Measurements from ENCODE around the gene EXOC4.

The EXOC4 gene

GRCh38 chr7:133748443-133749407 is 495.8 kb downstream of the EXOC4 start:
- Mint-ChIP-seq H3K4me3 (no peak overlapping the region), H3K27me3 (no peaks in the 10 kb centered on the region), H3K4me1 (ENCODE audit: low read depth in 2 of 2) (no peaks in the 10 kb centered on the region), H3K9me3 (no peaks in the 10 kb centered on the region), H3K27ac (no peak overlapping the region), H3K36me3 (ENCODE audit: insufficient read depth) (no peaks in the 10 kb centered on the region)
- no peak for DNase-seq
- no peak for ATAC-seq (replicated peaks)

DNA sequence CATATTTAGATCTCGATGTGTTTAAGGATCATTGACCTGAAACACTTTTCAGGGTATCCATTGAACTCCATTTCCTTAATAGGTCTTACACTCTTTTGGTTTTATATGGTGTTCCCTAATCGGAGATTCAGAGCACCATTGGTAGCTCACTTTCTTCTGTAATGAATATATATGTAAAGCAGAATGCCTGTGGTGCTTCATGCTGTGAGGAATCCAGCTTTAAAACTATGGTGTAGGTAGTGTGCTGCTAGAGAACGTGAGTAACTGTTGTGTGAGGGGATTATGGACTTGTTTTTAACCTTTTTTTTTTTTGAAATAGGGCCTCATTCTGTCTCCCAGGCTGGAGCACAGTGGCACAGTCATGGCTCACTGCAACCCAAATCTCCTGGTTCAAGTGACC is 497.4 kb downstream of the EXOC4 start:
- ATAC-seq (replicated peaks): no peak

DNA sequence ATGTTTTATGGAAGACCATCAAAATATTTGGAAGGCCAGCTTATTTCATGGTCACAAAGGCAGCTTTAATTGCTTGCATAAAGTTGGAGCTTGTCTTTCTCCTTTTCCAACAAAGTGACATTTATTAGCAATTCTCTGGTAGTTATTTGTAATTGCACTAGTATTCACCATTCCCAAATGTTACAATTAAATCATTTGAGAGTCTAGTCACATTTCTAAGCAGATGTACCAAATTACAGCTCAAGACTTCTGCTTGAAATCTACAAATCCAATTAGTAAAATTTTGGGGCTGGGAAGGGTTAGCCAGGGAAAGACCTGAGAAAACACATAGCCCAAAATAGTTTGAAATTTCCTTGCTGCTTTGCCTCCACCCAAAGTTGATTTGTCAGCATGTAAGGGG is 498.2 kb downstream of the EXOC4 start:
- DNase-seq (no peak), ATAC-seq (replicated peaks) (no peak)
- no peak overlapping the region for H3K27ac Mint-ChIP-seq
- H3K9me3 Mint-ChIP-seq: no peaks in the 10 kb centered on the region
- no peaks in the 10 kb centered on the region for H3K36me3 Mint-ChIP-seq (ENCODE audit: insufficient read depth)
- H3K4me1 Mint-ChIP-seq (ENCODE audit: low read depth in 2 of 2): peaks cover 3% of the 10 kb centered on the region in 2 donors
- no peaks in the 10 kb centered on the region for H3K27me3 Mint-ChIP-seq
- H3K4me3 Mint-ChIP-seq: no peak overlapping the region

More for the DNA sequence above, 497.4 kb downstream of the EXOC4 start:
- H3K4me3 Mint-ChIP-seq: no peak overlapping the region
- DNase-seq: no peak
- no peaks in the 10 kb centered on the region for H3K4me1 Mint-ChIP-seq (ENCODE audit: low read depth in 2 of 2)
- no peaks in the 10 kb centered on the region for H3K36me3 Mint-ChIP-seq (ENCODE audit: insufficient read depth)
- H3K27me3 Mint-ChIP-seq: no peaks in the 10 kb centered on the region
- H3K9me3 Mint-ChIP-seq: no peaks in the 10 kb centered on the region
- H3K27ac Mint-ChIP-seq: no peak overlapping the region

DNA sequence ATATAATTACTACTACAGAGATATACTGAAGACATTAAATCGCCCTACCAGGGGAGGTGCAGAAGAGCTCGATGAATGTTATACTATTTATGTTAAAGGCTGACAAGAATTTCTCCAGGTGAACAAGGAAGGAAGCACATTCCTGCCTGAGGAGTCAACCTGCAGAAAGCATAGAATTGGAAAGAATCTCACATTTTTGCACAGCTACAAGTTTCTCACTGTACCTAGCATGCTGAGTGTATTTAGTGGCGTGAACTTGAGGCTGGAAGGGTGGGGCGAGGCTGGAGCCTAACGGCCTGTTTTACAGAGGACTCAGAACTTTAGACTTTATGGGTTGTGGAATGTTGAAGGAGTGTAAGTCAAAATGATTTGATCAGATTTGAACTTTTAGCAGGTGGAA is 500.6 kb downstream of the EXOC4 start:
- Mint-ChIP-seq H3K4me3 (no peak overlapping the region), H3K4me1 (ENCODE audit: low read depth in 2 of 2) (peaks cover 3% of the 10 kb centered on the region in 2 donors), H3K27ac (no peak overlapping the region), H3K9me3 (no peaks in the 10 kb centered on the region), H3K27me3 (no peaks in the 10 kb centered on the region), H3K36me3 (ENCODE audit: insufficient read depth) (no peaks in the 10 kb centered on the region)
- DNase-seq (no peak), ATAC-seq (replicated peaks) (no peak)

GRCh38 chr7:133754708-133755107 is 501.8 kb downstream of the EXOC4 start:
- DNase-seq (no peak), ATAC-seq (replicated peaks) (no peak)
- H3K9me3 Mint-ChIP-seq: no peaks in the 10 kb centered on the region
- no peaks in the 10 kb centered on the region for H3K27me3 Mint-ChIP-seq
- H3K27ac Mint-ChIP-seq: no peak overlapping the region
- no peak overlapping the region for H3K4me3 Mint-ChIP-seq
- peaks cover 3% of the 10 kb centered on the region in 2 donors for H3K4me1 Mint-ChIP-seq (ENCODE audit: low read depth in 2 of 2)
- no peaks in the 10 kb centered on the region for H3K36me3 Mint-ChIP-seq (ENCODE audit: insufficient read depth)

DNA sequence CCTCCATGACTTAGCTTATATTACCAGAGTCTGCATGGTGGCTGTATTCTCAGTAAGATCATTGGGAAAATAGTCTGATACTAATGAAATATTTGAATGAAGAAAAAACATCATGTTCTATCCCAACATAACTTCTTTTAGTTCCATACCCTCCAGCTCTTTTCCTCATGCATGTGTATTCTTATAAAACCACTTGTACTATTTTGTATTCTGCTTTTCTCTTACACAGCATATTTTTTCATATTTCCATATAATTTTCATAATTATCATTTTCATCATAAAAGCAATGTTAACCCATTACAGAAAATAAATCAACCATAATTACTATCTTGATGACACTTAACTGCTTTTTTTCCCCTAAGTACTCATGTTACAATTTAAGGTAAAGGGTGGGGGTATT is 503.0 kb downstream of the EXOC4 start:
- no peak overlapping the region for H3K27ac Mint-ChIP-seq
- no peak for DNase-seq
- no peak overlapping the region for H3K4me3 Mint-ChIP-seq
- no peak for ATAC-seq (replicated peaks)
- no peaks in the 10 kb centered on the region for H3K27me3 Mint-ChIP-seq
- no peaks in the 10 kb centered on the region for H3K36me3 Mint-ChIP-seq (ENCODE audit: insufficient read depth)
- H3K4me1 Mint-ChIP-seq (ENCODE audit: low read depth in 2 of 2): peaks cover 3% of the 10 kb centered on the region in 2 donors
- H3K9me3 Mint-ChIP-seq: no peaks in the 10 kb centered on the region

DNA sequence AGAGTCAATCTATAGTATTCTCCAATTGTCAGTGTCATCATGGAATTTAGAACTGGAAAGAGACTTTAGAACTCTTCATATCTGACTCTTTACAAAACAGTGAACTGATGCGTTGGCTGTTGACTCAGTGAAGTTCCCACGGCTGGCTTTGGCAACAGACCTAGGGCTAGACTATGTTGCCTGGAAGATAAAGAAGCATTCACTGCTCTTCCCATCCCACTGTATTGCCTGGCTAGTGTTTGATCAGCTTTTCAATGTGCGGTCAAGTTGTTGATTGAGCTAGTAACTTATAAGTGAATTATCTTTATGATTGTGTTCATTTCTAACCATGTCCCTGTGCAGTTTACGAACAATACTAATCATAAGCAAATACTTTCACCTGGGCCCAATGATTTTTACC is 508.6 kb downstream of the EXOC4 start:
- no peak for ATAC-seq (replicated peaks)
- Mint-ChIP-seq H3K4me3 (no peak overlapping the region), H3K27ac (no peak overlapping the region), H3K27me3 (no peaks in the 10 kb centered on the region), H3K4me1 (ENCODE audit: low read depth in 2 of 2) (no peaks in the 10 kb centered on the region), H3K9me3 (no peaks in the 10 kb centered on the region), H3K36me3 (ENCODE audit: insufficient read depth) (no peaks in the 10 kb centered on the region)
- no peak for DNase-seq

DNA sequence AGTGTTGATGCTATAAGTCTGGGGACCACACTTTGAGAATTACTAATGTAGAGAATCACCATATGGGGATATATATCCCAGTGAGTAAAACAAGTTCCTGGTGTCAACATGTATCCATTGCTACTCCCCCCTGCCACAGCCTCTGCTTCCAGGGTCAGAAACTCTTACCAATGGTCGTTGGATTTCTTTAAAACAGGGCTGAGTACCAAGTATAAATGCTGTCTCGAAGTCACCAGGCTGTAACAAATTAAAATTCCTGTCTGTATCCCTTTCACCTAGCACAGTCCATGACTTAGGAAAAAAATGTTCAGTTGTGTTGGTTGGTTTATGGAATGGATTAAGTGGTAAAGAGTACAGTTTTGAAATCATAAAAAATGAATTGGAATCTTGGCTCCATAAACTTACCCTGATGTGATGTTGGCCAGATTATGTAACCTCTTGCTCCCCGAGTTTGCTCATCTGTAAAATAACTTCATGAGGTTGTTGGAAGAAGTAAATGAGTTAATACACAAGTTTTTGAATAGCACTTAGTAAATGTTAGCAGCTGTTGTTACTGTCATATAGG is 510.3 kb downstream of the EXOC4 start:
- no peak overlapping the region for H3K27ac Mint-ChIP-seq
- no peaks in the 10 kb centered on the region for H3K27me3 Mint-ChIP-seq
- no peaks in the 10 kb centered on the region for H3K4me1 Mint-ChIP-seq (ENCODE audit: low read depth in 2 of 2)
- H3K36me3 Mint-ChIP-seq (ENCODE audit: insufficient read depth): no peaks in the 10 kb centered on the region
- DNase-seq (no peak), ATAC-seq (replicated peaks) (no peak)
- H3K4me3 Mint-ChIP-seq: no peak overlapping the region
- H3K9me3 Mint-ChIP-seq: no peaks in the 10 kb centered on the region

- Mint-ChIP-seq H3K27me3 (no peaks in the 10 kb centered on the region), H3K4me1 (ENCODE audit: low read depth in 2 of 2) (no peaks in the 10 kb centered on the region), H3K4me3 (no peak overlapping the region), H3K9me3 (no peaks in the 10 kb centered on the region), H3K36me3 (ENCODE audit: insufficient read depth) (no peaks in the 10 kb centered on the region), H3K27ac (no peak overlapping the region)
- ATAC-seq (replicated peaks): no peak
- no peak for DNase-seq
Observed at GRCh38 chr7:133769668-133770067, 516.8 kb downstream of the EXOC4 start.

GRCh38 chr7:133770863-133771492 is 518.1 kb downstream of the EXOC4 start:
- no peaks in the 10 kb centered on the region for H3K36me3 Mint-ChIP-seq (ENCODE audit: insufficient read depth)
- H3K4me3 Mint-ChIP-seq: no peak overlapping the region
- no peak for DNase-seq
- ATAC-seq (replicated peaks): no peak
- no peak overlapping the region for H3K27ac Mint-ChIP-seq
- H3K4me1 Mint-ChIP-seq (ENCODE audit: low read depth in 2 of 2): no peaks in the 10 kb centered on the region
- H3K9me3 Mint-ChIP-seq: no peaks in the 10 kb centered on the region
- no peaks in the 10 kb centered on the region for H3K27me3 Mint-ChIP-seq

- no peaks in the 10 kb centered on the region for H3K27me3 Mint-ChIP-seq
- H3K4me3 Mint-ChIP-seq: no peak overlapping the region
- DNase-seq (no peak), ATAC-seq (replicated peaks) (no peak)
- H3K27ac Mint-ChIP-seq: no peak overlapping the region
- no peaks in the 10 kb centered on the region for H3K36me3 Mint-ChIP-seq (ENCODE audit: insufficient read depth)
- no peaks in the 10 kb centered on the region for H3K4me1 Mint-ChIP-seq (ENCODE audit: low read depth in 2 of 2)
- H3K9me3 Mint-ChIP-seq: no peaks in the 10 kb centered on the region
Observed at GRCh38 chr7:133771788-133772419, 519.0 kb downstream of the EXOC4 start.

DNA sequence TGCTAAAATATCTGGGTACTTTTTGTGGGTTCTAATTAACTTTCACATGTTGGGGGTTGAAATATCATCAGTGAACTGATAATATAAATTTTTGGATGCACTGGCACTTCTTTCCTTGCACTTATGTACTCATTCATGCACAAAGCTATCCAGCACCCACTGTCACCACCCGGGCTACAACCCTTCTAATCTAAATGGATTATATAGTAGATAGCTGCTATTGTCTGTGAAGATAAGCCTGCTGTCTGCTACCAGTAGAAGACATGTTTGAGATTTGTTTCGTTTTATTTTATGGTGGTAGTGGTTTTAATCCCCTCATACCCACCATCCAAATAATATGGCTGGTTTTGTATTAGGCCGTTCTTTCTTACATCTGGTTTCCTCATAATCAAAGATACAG is 520.7 kb downstream of the EXOC4 start:
- Mint-ChIP-seq H3K9me3 (no peaks in the 10 kb centered on the region), H3K4me1 (ENCODE audit: low read depth in 2 of 2) (no peaks in the 10 kb centered on the region), H3K27me3 (no peaks in the 10 kb centered on the region), H3K36me3 (ENCODE audit: insufficient read depth) (no peaks in the 10 kb centered on the region), H3K4me3 (no peak overlapping the region), H3K27ac (no peak overlapping the region)
- no peak for ATAC-seq (replicated peaks)
- DNase-seq: no peak

GRCh38 chr7:133775201-133775600 is 522.3 kb downstream of the EXOC4 start:
- H3K4me3 Mint-ChIP-seq: no peak overlapping the region
- no peaks in the 10 kb centered on the region for H3K9me3 Mint-ChIP-seq
- H3K27me3 Mint-ChIP-seq: no peaks in the 10 kb centered on the region
- DNase-seq (no peak), ATAC-seq (replicated peaks) (no peak)
- no peaks in the 10 kb centered on the region for H3K36me3 Mint-ChIP-seq (ENCODE audit: insufficient read depth)
- no peak overlapping the region for H3K27ac Mint-ChIP-seq
- H3K4me1 Mint-ChIP-seq (ENCODE audit: low read depth in 2 of 2): no peaks in the 10 kb centered on the region
